Right lobe of liver (tissue), 4 donors: Measurements from ENCODE around the gene AMPD1.

Experiments
- POLR2A ChIP-seq: fragments of 450-650 bp; IDR thresholded peaks from one replicate; pipeline ENCODE4 v1.6.1; 2017; ENCODE audit warnings: antibody characterized with exemption, mild to moderate bottlenecking
- TF ChIP-seq, protein P1 (sequence below), 4 donors: fragments of 200-600 bp in 3 of 4; fragments of 450-650 bp in 1 of 4; IDR thresholded peaks; one replicate each; pipeline versions ENCODE4 v1.5.1 to v1.8.0; 2016 to 2022; ENCODE audit warnings: antibody characterized with exemption in 4 of 4, mild to moderate bottlenecking in 2 of 4
- donor health status: DM: no; HTN: no; CAD: no.
- donor health status: DM: no; HTN: no; CAD: no.
- donor health status: DM: no; HTN: yes; CAD: no.

DNA sequence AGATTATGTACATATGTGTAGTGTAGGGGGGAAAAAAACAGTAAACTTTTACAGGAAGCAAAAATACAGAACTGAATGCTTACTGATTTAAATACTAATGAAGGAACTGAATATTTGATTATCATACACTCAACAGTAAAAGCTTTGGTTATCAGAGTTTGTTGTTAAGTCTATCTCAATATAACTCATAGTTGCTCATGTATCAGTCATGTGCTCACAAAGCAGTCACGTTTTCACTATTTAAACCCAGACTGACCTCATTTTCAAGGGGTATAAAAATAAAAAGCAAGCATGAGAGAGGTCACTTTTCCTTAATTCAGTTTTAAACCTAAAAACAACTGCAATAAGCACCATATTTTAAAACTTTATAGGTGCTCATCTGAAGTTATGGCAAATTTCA, 28.1 kb upstream of the AMPD1 start:
- no peak for TF ChIP-seq POLR2A
- TF ChIP-seq, protein P1, sequence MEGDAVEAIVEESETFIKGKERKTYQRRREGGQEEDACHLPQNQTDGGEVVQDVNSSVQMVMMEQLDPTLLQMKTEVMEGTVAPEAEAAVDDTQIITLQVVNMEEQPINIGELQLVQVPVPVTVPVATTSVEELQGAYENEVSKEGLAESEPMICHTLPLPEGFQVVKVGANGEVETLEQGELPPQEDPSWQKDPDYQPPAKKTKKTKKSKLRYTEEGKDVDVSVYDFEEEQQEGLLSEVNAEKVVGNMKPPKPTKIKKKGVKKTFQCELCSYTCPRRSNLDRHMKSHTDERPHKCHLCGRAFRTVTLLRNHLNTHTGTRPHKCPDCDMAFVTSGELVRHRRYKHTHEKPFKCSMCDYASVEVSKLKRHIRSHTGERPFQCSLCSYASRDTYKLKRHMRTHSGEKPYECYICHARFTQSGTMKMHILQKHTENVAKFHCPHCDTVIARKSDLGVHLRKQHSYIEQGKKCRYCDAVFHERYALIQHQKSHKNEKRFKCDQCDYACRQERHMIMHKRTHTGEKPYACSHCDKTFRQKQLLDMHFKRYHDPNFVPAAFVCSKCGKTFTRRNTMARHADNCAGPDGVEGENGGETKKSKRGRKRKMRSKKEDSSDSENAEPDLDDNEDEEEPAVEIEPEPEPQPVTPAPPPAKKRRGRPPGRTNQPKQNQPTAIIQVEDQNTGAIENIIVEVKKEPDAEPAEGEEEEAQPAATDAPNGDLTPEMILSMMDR (IDR thresholded peaks at IDR 0.05) = no peak
